Nephron (organoid): ENCODE data around the gene WNT9A.

Source experiments
- H3K27ac Mint-ChIP-seq, 3 experiments: 2 replicates each; pipeline ENCODE4 v1.8.0; 2020; ENCODE audit warnings: mixed read lengths in 3 of 3, mild to moderate bottlenecking in 2 of 3, moderate library complexity in 1 of 3
- H3K27me3 Mint-ChIP-seq: 2 replicates; pipeline ENCODE4 v1.8.0; 2021; ENCODE audit warnings: low read depth, mild to moderate bottlenecking, moderate library complexity, mixed read lengths
- H3K36me3 Mint-ChIP-seq: 2 replicates; pipeline ENCODE4 v1.8.0; 2020; ENCODE audit warnings: low read depth, mixed read lengths
- H3K4me1 Mint-ChIP-seq: 2 replicates; pipeline ENCODE4 v1.8.0; 2020; ENCODE audit warnings: mixed read lengths
- H3K4me3 Mint-ChIP-seq, 3 experiments: 2 replicates each; pipeline ENCODE4 v1.8.0; 2020; ENCODE audit warnings: mild to moderate bottlenecking in 3 of 3, mixed read lengths in 3 of 3, moderate library complexity in 2 of 3
- H3K9me3 Mint-ChIP-seq: 2 replicates; pipeline ENCODE4 v1.8.0; 2020; ENCODE audit warnings: mixed read lengths
- CTCF ChIP-seq, 3 experiments: fragments of 200-600 bp; sonication (generic); IDR thresholded peaks; one replicate each; pipeline ENCODE4 v1.5.0; 2021; ENCODE audit warnings: antibody characterized with exemption in 3 of 3; ENCODE audit not compliant: unreplicated experiment in 3 of 3

WNT9A gene

GRCh38 chr1:227915564-227916553 is 31.9 kb downstream of the WNT9A start:
- TF ChIP-seq CTCF (IDR thresholded peaks at IDR 0.05; ENCODE audit: unreplicated experiment in 3 of 3), result no peak
- H3K36me3 Mint-ChIP-seq, result no peaks in the 10 kb centered on the region
- peaks cover 54% of the 10 kb centered on the region for H3K4me1 Mint-ChIP-seq
- no peaks in the 10 kb centered on the region for H3K27me3 Mint-ChIP-seq
- no peak overlapping the region for H3K4me3 Mint-ChIP-seq
- H3K9me3 Mint-ChIP-seq, result no peaks in the 10 kb centered on the region
- peak overlapping the region; percentile 68 to 75 (median 69) for H3K27ac Mint-ChIP-seq

- H3K9me3 Mint-ChIP-seq, result no peaks in the 10 kb centered on the region
- no peak for TF ChIP-seq CTCF (IDR thresholded peaks at IDR 0.05; ENCODE audit: unreplicated experiment in 3 of 3)
- no peaks in the 10 kb centered on the region for H3K27me3 Mint-ChIP-seq
- no peaks in the 10 kb centered on the region for H3K36me3 Mint-ChIP-seq
- H3K27ac Mint-ChIP-seq, result peak overlapping the region; percentile 40 to 75 (median 40)
- peaks cover 63% of the 10 kb centered on the region for H3K4me1 Mint-ChIP-seq
- no peak overlapping the region for H3K4me3 Mint-ChIP-seq
These were observed 32.8 kb downstream of the WNT9A start for GRCh38 chr1:227914801-227915563.

- H3K9me3 Mint-ChIP-seq, result no peaks in the 10 kb centered on the region
- TF ChIP-seq CTCF (IDR thresholded peaks at IDR 0.05; ENCODE audit: unreplicated experiment in 3 of 3), result no peak
- H3K4me3 Mint-ChIP-seq, result no peak overlapping the region
- H3K4me1 Mint-ChIP-seq, result peaks cover 59% of the 10 kb centered on the region
- H3K36me3 Mint-ChIP-seq, result no peaks in the 10 kb centered on the region
- no peaks in the 10 kb centered on the region for H3K27me3 Mint-ChIP-seq
- peak overlapping the region; percentile 68 to 86 (median 71) for H3K27ac Mint-ChIP-seq
These were observed 33.7 kb downstream of the WNT9A start for GRCh38 chr1:227913764-227914721.

- peaks cover 62% of the 10 kb centered on the region for H3K4me1 Mint-ChIP-seq
These were observed 34.4 kb downstream of the WNT9A start for GRCh38 chr1:227913396-227913763.

More at GRCh38 chr1:227913396-227913763, 34.4 kb downstream of the WNT9A start:
- Mint-ChIP-seq H3K27ac (peak overlapping the region; percentile 68 to 86 (median 71)), H3K9me3 (no peaks in the 10 kb centered on the region), H3K4me3 (peak overlapping the region in 1 of 3 experiments; percentile 8), H3K27me3 (no peaks in the 10 kb centered on the region), H3K36me3 (no peaks in the 10 kb centered on the region)
- TF ChIP-seq CTCF (IDR thresholded peaks at IDR 0.05; ENCODE audit: unreplicated experiment in 3 of 3), result no peak
